ENCODE data around the gene EBF3.

The EBF3 gene

GRCh38 chr10:129891806-129892205 lies 72.3 kb downstream of the EBF3 start:
- no peak for DNase-seq (ENCODE audit: low read depth)

- DNase-seq (ENCODE audit: low read depth), result no peak
Measured at GRCh38 chr10:129890170-129890569, 73.9 kb downstream of the EBF3 start.

GRCh38 chr10:129888784-129889616 lies 75.1 kb downstream of the EBF3 start:
- DNase-seq (ENCODE audit: low read depth), result no peak

GRCh38 chr10:129887986-129888783 lies 75.9 kb downstream of the EBF3 start:
- no peak for DNase-seq (ENCODE audit: low read depth)

- no peak for DNase-seq (ENCODE audit: low read depth)
Measured at GRCh38 chr10:129887381-129887905, 76.6 kb downstream of the EBF3 start.

GRCh38 chr10:129886263-129886662 lies 77.8 kb downstream of the EBF3 start:
- no peak for DNase-seq (ENCODE audit: low read depth)

GRCh38 chr10:129885526-129885925 lies 78.5 kb downstream of the EBF3 start:
- DNase-seq (ENCODE audit: low read depth), result no peak

- DNase-seq (ENCODE audit: low read depth), result no peak
Measured at GRCh38 chr10:129884398-129885078, 79.5 kb downstream of the EBF3 start.

- no peak for DNase-seq (ENCODE audit: low read depth)
Measured at GRCh38 chr10:129883626-129884397, 80.3 kb downstream of the EBF3 start.

GRCh38 chr10:129883029-129883428 lies 81.0 kb downstream of the EBF3 start:
- no peak for DNase-seq (ENCODE audit: low read depth)

- DNase-seq (ENCODE audit: low read depth), result no peak
Measured at GRCh38 chr10:129882291-129883010, 81.6 kb downstream of the EBF3 start.

- no peak for DNase-seq (ENCODE audit: low read depth)
Measured at GRCh38 chr10:129881641-129882040, 82.4 kb downstream of the EBF3 start.

GRCh38 chr10:129880191-129880870 lies 83.7 kb downstream of the EBF3 start:
- no peak for DNase-seq (ENCODE audit: low read depth)

- no peak for DNase-seq (ENCODE audit: low read depth)
Measured at GRCh38 chr10:129879655-129880054, 84.4 kb downstream of the EBF3 start.

GRCh38 chr10:129878835-129879234 lies 85.2 kb downstream of the EBF3 start:
- DNase-seq (ENCODE audit: low read depth), result no peak

- DNase-seq (ENCODE audit: low read depth), result no peak
Measured at GRCh38 chr10:129877773-129878371, 86.2 kb downstream of the EBF3 start.

- DNase-seq (ENCODE audit: low read depth), result no peak
Measured at GRCh38 chr10:129876838-129877237, 87.2 kb downstream of the EBF3 start.

- no peak for DNase-seq (ENCODE audit: low read depth)
Measured at GRCh38 chr10:129875993-129876726, 87.9 kb downstream of the EBF3 start.

- no peak for DNase-seq (ENCODE audit: low read depth)
Measured at GRCh38 chr10:129873351-129873750, 90.7 kb downstream of the EBF3 start.

Data from fibroblast of the conjunctiva (primary cell).